NCI-H2196 treated with DMSO at 0.1 percent for 48 hours (cell line): ENCODE measurements around the gene MISP.
"Not testable (repeated sequence)": the region's sequence is repeated elsewhere in the genome, so short reads cannot be mapped to it uniquely, and the experiment has no call there.

Experiments used
- DNase-seq: peaks from one replicate; lab custom pipeline; 2025; ENCODE audit not compliant: unreplicated experiment; lab: John Stamatoyannopoulos, UW

The MISP gene

DNA sequence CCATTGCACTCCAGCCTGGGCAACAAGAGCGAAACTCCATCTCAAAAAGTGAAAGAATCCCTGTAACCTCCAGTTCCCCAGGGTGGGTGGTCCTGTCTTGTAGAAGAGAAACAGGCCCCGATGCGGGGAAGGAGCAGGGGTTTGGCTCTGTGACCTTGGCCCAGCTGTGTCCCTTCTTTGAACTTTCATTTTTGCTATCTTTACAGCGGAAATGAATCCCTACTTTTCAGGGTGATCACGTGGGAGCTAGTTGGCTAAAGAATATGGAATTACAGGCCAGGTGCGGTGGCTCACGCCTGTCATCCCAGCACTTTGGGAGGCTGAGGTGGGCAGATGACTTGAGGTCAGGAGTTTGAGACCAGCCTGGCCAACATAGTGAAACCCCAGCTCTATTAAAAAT, 5.8 kb upstream of the MISP start:
- not testable (repeated sequence) for DNase-seq

- no peak for DNase-seq
These were observed 4.6 kb upstream of the MISP start for GRCh38 chr19:746208-746819.

- no peak for DNase-seq
These were observed 4.0 kb upstream of the MISP start for GRCh38 chr19:746956-747355.

DNA sequence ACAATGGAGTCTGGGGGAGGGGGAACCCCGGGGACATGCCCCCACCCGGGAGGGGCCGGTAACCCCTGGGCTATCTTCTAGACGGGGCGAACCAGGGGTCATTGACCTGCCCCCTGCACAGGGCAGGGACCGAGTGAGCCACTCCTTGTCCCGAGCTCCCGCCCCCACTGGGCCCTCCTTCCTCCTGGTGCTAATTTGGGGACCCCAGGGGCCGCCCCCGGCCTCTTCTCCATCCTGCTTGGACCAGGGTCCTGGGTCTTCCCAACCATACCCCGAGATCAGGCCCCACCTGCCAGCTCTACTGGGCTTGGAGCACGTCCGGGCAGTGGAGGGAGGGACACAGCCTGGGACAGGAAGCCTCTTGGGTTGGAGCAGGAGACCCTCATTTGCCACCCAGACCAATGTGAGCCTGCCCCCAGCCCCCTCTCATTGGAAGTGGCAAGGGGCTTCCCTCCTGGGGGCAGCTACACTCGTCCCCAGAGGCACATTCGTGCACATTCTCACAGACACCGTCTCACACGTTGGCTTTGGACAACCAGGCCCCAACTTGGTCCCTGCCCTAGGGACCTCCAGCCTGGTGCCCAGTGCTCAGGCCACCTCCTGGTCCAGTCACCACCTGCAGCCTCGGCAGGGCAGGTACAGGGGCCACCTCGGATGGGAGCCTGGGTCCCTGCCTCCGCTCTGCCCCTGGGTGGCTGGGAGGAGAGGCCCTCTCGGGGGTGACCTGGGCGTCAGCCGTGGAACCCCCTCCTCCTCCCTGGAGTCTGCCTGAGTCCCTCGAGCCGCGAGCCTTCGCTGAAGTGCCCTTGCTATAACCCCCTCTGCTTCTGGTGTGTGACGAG, 3.3 kb upstream of the MISP start:
- DNase-seq, result no peak

- no peak for DNase-seq
These were observed 2.7 kb upstream of the MISP start for GRCh38 chr19:748274-748598.

DNA sequence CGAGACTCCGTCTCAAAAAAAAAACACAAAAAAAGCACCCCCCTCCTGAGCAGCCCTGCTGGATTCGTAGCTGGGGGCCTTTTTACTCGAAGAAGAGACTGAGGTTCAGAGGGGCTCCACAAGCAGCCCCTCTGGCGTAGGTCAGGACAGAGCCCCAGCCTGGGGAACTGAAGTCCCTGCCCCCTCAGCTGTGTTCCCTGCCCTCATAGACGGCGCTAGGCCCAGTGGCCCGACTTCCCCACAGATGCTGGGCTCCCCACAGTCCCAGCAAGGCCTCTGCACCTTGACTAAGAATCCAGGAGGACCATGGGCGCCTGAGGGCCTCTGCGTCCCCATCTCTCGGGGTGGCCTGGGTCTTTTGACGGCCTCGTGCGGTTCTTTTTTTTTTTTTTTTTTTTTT, 1.1 kb upstream of the MISP start:
- DNase-seq, result no peak

- DNase-seq, result no peak
These were observed 809 bp downstream of the MISP start for GRCh38 chr19:751501-752341.

GRCh38 chr19:752652-753517, 2.0 kb downstream of the MISP start:
- DNase-seq, result no peak

DNA sequence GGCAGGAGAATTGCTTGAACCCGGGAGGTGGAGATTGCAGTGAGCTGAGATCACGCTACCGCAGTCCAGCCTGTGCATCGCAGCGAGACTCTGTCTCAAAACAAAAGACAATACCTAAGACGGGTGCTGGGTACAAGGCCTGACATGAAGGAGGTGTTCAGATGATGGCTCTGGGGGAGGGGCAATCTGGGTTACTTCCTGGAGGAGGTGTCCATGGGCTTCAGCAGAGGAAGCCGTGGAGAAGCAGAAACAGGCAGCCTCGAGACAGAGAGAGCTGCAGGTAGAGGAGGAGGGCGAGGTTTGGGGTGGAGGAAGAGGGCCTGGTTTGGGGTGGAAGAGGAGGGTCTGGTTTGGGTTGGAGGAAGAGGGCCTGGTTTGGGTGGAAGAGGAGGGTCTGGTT, 3.6 kb downstream of the MISP start:
- no peak for DNase-seq

DNA sequence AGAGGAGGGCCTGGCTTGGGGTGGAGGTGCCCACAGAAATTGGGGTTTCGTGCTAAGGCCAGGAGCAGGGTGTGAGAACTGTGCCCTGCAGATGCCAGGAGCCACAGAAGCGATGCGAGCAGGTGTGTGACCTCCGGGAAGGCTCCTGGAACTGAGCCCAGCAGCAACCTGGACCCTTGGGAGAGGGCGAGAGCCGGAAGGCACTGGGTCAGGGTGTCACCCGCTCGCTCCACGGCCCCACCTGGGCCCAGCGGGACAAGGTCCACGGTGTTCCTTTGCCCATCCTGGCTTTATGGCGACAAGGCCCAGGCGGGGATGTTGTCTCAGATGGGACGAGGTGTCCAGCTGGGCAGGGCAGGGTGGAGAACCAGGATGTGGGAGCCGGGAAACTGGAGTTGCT, 4.2 kb downstream of the MISP start:
- DNase-seq, result no peak

GRCh38 chr19:756236-756635, 5.3 kb downstream of the MISP start:
- no peak for DNase-seq

DNA sequence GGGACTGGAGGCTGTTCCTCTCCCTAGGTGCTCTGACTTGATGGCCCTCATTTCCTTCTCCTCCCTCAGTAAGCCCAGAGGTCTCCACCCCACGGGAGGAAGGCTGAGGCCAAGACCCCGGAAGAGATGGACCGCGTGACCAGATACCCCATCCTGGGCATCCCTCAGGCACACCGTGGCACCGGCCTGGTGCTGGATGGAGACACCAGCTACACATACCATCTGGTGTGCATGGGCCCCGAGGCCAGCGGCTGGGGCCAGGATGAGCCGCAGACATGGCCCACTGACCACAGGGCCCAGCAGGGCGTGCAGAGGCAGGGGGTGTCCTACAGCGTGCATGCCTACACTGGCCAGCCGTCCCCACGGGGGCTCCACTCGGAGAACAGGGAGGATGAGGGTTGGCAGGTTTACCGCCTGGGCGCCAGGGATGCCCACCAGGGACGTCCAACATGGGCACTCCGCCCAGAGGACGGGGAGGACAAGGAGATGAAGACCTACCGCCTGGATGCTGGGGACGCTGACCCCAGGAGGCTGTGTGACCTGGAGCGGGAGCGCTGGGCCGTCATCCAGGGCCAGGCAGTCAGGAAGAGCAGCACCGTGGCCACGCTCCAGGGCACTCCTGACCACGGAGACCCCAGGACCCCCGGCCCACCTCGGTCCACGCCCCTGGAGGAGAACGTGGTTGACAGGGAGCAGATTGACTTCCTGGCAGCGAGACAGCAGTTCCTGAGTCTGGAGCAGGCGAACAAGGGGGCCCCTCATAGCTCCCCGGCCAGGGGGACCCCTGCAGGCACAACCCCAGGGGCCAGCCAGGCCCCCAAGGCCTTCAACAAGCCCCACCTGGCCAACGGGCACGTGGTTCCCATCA, 6.1 kb downstream of the MISP start:
- no peak for DNase-seq

GRCh38 chr19:757811-758668, 7.1 kb downstream of the MISP start:
- DNase-seq, result no peak

- no peak for DNase-seq
These were observed 12.3 kb downstream of the MISP start for GRCh38 chr19:763181-763580.

DNA sequence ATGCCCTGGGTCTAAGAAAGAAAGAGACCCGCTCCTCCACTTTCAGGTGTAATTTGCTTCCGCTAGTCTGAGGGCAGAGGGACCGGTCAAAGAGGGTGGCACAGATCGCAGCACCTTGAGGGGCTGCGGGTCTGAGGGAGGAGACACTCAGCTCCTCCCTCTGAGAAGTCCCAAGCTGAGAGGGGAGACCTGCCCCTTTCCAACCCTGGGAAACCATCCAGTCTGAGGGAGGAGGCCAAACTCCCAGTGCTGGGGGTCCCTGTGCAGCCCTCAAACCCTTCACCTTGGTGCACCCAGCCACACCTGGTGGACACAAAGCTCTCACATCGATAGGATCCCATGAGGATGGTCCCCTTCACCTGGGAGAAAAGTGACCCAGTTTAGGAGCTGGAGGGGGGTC, 13.0 kb downstream of the MISP start:
- DNase-seq, result no peak

DNA sequence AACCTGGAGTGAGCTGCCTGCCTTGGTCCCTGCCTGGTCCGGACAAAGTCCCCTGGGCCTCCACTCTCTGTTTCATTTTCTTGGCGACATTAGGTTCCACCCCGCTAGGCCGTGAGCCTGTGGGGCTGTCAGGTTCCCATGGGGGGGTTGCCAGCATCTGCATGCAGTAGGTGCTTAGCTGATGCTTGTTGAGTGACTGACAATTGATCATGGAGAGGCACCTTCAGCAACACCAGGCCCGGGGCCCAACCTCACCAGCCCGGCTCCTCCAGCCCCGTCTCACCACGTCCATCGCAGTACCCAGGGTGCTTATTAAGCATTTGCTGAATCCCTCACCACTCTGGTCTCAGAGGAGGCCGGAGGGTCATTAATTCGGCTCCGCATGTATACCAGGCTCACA, 13.4 kb downstream of the MISP start:
- no peak for DNase-seq

GRCh38 chr19:765179-765738, 14.3 kb downstream of the MISP start:
- DNase-seq, result no peak

DNA sequence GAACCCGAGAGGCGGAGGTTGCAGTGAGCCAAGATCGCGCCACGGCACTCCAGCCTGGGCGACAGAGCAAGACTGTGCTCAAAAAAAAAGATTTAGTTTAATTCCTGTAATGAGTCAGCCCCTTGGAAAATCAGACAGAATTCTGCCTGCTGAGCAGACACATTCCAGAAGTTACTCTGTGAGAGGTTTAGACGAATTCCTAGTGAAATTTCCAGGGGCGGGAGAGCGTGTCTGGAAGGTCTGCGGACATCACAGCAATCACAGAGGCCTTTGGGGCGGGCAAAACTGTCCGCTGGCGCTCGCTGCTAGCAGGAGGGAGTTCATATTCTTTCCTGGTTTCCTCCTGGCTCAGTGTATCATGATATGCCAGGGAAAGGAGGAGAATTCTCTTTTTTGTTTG, 17.5 kb downstream of the MISP start:
- no peak for DNase-seq

DNA sequence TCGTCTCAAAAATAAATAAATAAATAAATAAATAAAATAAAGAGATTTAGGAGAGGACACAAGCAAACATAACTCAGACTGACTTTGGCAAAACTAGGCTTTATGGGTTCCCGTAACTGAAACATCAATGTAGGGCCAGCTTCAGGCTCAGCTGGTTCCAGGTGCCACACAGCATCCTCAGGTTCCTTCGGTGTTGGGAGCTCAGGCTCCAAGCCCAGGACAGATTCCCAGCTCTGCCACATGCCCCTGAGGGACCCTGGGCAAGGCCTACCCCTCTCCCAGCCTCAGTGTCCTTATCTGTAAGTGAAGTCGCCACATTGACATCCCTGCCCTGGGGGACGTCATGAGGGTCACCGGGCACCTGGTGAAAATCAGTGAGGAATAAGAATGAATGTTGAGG, 18.7 kb downstream of the MISP start:
- no peak for DNase-seq
